GM18526 (cell line): ENCODE measurements around the gene TMEM174.

Source experiments
- POLR2A ChIP-seq: IDR thresholded peaks from 3 replicates; pipeline ENCODE4 v1.6.1; 2011; ENCODE audit not compliant: insufficient read length; ENCODE audit errors: extremely low read depth

TMEM174 gene

GRCh38 chr5:73172951-73173350 lies at the start of gene TMEM174:
TSS of gene TMEM174 (plus strand) at chr5:73173193. CDS start at chr5:73173244, 51 bp downstream.
- TF ChIP-seq POLR2A = no peak

- TF ChIP-seq POLR2A = no peak
Measured at GRCh38 chr5:73125289-73125688, 47.7 kb upstream of the TMEM174 start.

GRCh38 chr5:73126381-73126780 lies 46.6 kb upstream of the TMEM174 start:
- no peak for TF ChIP-seq POLR2A

GRCh38 chr5:73126957-73127356 lies 46.0 kb upstream of the TMEM174 start:
- TF ChIP-seq POLR2A = no peak

GRCh38 chr5:73129143-73129542 lies 43.9 kb upstream of the TMEM174 start:
- no peak for TF ChIP-seq POLR2A

- no peak for TF ChIP-seq POLR2A
Measured at GRCh38 chr5:73130811-73131210, 42.2 kb upstream of the TMEM174 start.

GRCh38 chr5:73131711-73132425 lies 41.1 kb upstream of the TMEM174 start:
- no peak for TF ChIP-seq POLR2A

- TF ChIP-seq POLR2A = no peak
Measured at GRCh38 chr5:73132759-73133158, 40.2 kb upstream of the TMEM174 start.

GRCh38 chr5:73135021-73135420 lies 38.0 kb upstream of the TMEM174 start:
- no peak for TF ChIP-seq POLR2A

GRCh38 chr5:73135429-73136054 lies 37.5 kb upstream of the TMEM174 start:
- no peak for TF ChIP-seq POLR2A

- no peak for TF ChIP-seq POLR2A
Measured at GRCh38 chr5:73136055-73136562, 36.9 kb upstream of the TMEM174 start.

- TF ChIP-seq POLR2A = no peak
Measured at GRCh38 chr5:73137563-73138530, 35.1 kb upstream of the TMEM174 start.

- TF ChIP-seq POLR2A = no peak
Measured at GRCh38 chr5:73139485-73139884, 33.5 kb upstream of the TMEM174 start.

GRCh38 chr5:73140801-73141200 lies 32.2 kb upstream of the TMEM174 start:
- no peak for TF ChIP-seq POLR2A

- no peak for TF ChIP-seq POLR2A
Measured at GRCh38 chr5:73142035-73142434, 31.0 kb upstream of the TMEM174 start.
